ENCODE measurements around the gene PEDS1.
"Not testable (repeated sequence)": the region's sequence is repeated elsewhere in the genome, so short reads cannot be mapped to it uniquely, and the experiment has no call there.

Gene PEDS1

DNA sequence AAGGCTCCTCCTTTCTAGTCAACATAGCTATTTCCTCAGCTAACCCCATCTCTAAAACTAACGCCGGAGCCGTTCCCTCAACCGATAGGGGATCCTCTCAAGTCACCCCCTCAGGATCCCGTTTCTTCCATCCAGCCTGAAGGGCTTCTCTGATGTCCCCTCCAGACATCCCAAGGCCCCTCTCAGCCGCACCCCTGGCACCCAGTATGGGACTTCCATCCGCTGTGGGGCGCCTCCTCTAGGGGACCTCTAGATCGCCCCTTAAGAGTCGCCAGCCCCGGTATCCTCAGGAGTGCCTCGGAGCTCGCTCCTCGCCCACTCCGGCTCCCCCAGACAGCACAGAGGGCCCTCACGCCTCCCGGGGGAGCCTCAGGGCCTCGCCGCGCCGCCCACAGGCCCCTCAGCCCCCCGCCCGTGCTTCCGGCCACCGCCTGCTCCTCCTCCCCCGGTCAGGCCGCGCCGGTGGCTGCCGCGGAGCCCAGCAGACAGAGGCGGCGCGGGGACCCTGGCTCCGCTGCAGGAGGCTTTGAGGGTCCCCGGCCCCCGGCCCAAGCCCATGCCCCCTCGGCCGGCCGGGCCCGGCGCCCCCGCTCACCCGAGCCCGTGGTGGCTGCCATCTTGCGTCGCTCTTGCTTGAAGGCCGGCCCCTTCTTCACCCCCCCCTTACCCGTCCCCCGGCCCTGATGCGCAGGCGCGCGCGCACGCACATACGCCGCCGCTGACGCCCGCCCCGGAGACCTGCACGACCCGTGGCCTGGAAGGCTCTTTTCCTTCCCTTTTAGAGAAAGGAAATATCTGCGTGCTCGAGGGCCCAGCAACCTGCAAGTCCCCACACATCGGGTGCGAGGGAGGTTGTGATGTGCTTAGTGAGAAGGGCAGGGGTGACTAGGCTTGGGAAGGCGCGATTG is 40.8 kb downstream of the PEDS1 start, which contains the start of gene UBE2V1:
UBE2V1 (minus strand) TSS at position 639 of the 908 bp plus-strand sequence; CDS start at position 617, 22 bp downstream.
- peak; percentile 70 to 76 for DNase-seq (ENCODE audit: low read depth in 2 of 2)

DNA sequence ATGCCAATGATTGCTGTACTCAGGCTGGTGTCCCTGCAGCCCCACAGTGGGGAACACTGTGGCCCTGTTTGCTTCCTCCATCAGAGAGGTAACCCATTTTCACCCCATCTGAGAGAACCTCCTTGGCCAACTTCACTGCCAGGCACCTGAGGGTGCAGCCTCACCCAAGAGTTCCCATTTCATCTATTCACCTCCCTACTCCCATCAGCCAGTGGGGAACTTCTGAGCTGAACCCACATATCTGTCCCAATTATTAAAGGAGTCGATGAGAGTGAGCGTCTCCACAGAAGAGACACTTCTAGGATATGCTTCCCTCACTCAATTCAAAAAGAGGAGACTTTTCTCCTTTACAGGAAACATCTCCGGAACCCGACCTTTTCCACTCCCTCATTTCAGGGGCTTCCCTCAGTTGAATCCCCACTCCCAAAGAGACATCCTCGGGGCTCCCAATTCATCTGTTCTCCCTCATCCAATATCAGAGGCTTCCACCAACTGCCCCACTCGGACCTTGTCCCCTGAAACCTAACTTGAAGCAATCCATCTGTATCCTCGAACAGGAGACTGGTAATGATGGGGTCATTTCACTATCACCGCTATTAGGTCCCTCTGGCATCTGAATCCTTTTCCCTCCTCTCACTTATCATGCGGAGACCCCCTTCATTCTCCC is 41.6 kb downstream of the PEDS1 start:
- no peak for DNase-seq (ENCODE audit: low read depth in 2 of 2)

DNA sequence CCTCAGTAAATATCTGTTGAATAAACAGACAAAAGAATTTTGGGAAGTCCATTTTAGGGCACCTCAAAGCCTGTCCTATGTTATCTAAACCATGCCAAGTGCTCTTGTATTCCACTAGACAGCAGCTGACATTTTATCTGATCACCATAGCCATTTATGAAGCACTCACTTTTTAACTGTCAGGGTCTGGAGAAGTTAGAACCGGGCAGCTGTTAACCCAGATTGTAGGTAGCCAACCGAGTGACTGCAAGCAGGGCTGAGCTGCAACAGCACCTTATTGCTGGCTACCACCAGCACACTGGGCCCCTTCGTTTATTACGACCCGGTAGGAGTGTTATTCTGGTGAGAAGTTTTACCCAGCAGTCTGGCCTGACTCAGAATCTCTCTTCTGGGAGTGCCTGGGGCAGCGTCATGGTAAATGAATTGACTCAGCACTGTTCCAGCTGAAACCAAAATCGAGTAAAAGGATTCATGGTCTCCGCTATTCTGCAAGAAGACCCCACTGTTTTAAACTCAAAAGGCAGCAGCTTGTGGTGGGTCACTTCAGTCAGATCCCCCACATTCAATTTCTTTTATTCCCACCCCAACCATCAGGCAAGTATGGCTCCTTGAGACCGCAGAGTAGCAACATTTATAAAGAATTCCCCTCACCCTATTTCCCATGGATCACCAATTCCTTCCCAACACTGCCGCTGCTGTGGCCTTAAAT is 42.2 kb downstream of the PEDS1 start:
- peak in 1 of 2 donors; percentile 14 for DNase-seq (ENCODE audit: low read depth in 2 of 2)

DNA sequence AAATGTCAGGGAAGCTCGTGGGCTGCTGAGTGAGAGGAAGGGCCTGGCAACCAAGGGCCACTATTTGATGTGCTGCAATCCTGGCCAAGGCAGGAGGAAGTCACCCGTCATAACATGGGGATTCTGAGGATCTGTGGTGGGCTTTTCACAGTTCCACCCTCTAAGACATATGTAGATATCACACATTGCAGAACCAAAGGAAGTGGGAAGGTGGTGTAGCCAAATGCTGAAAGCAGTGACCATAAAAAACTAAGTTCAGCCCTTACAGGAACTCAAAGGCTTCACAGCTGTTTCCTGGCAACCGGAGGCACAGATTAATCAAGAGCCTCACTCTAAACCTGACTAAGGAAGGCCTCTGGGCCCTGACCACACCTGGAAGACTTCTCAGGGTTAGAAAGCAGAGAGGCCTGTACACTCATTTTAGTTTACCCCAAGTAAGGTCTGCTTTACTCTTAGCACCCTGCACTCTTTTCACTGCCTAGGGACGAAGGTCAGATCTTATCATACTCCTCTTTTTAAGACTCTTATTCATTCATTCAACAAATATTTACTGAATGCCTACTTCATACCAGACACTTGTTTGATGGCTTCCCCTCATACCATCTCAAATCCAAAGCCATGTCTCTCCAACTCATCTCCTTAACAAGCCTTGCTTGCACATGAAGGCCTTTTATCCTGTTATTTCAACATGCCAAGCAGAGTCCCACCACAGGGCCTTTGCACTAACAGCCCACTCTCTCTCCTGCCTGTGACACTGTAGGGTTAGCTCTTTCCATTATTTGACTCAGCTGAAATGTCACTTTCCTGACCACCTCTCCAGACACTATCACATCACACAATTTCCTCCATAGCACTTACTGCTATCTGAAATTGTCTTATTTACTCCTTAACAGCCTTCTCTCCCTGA is 43.1 kb downstream of the PEDS1 start:
- no peak for DNase-seq (ENCODE audit: low read depth in 2 of 2)

DNA sequence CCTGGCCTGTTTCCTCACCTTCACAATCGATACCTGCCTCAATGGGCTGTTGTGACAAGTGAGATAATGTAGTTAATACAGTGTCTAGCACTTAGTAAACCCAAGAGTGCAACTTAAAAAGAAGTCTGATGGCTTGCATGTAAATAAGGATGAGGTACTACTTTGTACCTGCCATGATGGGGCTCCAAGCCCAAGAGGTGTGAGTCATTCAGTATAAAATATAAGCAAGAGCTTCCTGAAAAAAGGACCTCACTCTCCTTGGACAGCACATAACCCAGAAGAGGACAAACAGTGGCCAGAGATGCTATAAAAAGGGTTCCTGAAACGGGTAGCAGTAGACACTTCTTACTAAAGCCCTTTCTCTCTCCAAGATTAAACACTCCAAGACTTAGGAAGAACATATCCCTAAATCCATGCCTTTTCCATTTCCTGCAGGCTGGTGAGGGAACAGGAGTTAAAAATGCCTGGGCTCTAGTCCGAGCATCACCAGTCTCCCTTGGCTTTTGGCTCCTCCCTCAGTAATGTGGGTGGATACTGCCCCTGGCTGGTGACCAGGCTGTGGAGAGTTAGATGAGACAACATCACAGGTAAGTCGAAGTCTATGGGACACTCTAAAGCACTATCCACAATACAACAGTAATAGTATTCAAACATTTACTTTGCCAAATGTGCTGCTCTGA is 44.8 kb downstream of the PEDS1 start:
- no peak for DNase-seq (ENCODE audit: low read depth in 2 of 2)

DNA sequence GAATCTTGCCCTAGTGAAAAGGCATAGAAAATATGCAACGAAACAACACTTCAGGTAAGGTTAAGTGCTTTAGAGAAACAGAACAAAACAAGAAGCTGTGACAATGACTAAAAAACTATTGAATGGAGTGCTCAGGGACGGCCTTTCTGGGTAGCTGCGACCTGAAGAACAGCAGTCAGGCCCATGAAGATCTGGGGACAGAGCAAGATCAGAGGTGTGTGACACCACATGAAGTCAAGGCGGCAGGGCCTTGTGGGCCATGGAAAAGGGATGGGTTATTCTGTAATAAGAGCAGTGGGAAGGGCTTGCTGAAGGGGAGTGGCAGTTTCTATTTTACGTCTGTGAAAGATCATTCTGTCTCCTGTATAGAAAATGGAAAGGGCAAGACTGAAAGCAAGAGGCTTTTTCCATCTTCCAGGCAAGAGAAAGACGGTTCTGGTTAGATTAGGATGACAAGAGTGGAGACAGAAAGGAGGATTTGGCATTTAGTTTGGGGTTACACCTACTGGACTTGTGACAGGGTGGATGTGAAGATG is 45.7 kb downstream of the PEDS1 start:
- DNase-seq (ENCODE audit: low read depth in 2 of 2) = no peak

DNA sequence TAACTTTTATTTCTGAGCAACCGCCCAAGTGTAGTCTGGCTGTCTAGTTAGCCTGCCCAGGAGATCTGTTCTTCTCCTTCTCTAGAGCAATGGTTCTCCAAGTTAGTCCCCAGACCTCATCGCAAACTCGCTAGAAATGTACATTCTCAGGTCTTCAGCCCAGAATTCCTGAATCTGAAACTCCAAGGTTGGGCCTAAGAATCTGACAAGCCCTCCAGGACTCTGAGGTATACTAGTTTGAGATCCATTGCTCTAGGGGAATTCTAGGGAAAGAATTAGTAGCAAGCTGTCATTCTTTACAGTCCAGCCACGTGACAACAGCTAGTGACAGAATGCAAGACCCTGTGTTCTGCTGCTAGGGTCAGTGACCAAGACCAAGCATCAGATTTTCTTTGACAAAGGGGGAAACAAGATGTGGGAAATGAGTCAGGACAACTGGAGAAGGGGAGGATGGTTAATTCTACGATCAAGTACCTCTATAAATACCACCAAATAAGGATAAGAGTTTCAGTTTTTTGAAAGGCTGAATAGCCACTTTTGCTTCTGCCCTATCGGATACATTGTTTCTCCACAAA is 46.4 kb downstream of the PEDS1 start:
- DNase-seq (ENCODE audit: low read depth in 2 of 2) = no peak

DNA sequence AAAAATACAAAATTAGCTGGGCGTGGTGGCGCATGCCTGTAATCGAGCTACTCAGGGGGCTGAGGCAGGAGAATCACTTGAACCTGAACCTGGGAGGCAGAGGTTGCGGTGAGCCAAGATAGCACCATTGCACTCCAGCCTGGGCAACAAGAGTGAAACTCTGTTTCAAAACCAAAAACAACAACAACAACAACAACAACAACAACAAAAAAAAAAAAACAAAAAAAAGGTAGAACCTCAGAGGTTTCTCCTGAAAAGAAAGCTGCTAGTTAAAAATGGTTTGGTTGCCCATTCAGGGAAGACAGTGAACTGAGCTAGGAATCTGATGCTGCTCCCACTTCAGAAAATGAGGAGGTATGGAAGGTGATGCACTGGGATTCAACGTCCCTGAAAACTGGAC is 46.9 kb downstream of the PEDS1 start:
- not testable (repeated sequence) for DNase-seq (ENCODE audit: low read depth in 2 of 2)

All from stimulated activated CD4-positive, alpha-beta T cell treated with anti-CD3 and anti-CD28 coated beads, Interleukin-1b, Interleukin-23, amount 100 ng/mL, for 1 hour (primary cell).